Activated CD4-positive, alpha-beta T cell treated with anti-CD3 and anti-CD28 coated beads, Interleukin-2, amount 10 ng/mL, durations not matched to agents 7 days and 5 days (primary cell): ENCODE measurements around the gene APH1B. TPM values are rescaled to one million over a fixed set of nuclear protein-coding genes. Genes with fewer than 3 reads are reported as not detected.
"Not testable (repeated sequence)": the region's sequence is repeated elsewhere in the genome, so short reads cannot be mapped to it uniquely, and the experiment has no call there.

Source experiments
- CTCF ChIA-PET: fragments of 350-600 bp; sonication (Branson Sonifier 250); formaldehyde crosslinking; loops from one replicate; lab custom pipeline; 2021; ENCODE audit warnings: antibody characterized with exemption; lab: Charles Lee
- POLR2A ChIA-PET: fragments of 350-600 bp; sonication (Branson Sonifier 250); formaldehyde crosslinking; loops from one replicate; lab custom pipeline; 2021; ENCODE audit warnings: antibody characterized with exemption; lab: Charles Lee
- DNase-seq: peaks from one replicate; pipeline ENCODE4 v3.0.0-alpha.2; 2020
- H3K27ac Mint-ChIP-seq: one replicate; pipeline ENCODE4 v1.8.0; 2021; ENCODE audit warnings: mild to moderate bottlenecking, moderate library complexity, mixed read lengths
- H3K27me3 Mint-ChIP-seq: one replicate; pipeline ENCODE4 v1.8.0; 2021; ENCODE audit warnings: mixed read lengths
- H3K36me3 Mint-ChIP-seq: one replicate; pipeline ENCODE4 v1.8.0; 2021; ENCODE audit warnings: low read depth, mixed read lengths
- H3K4me1 Mint-ChIP-seq: one replicate; pipeline ENCODE4 v1.8.0; 2021; ENCODE audit warnings: mixed read lengths
- H3K4me3 Mint-ChIP-seq: one replicate; pipeline ENCODE4 v1.8.0; 2021; ENCODE audit warnings: mild to moderate bottlenecking, moderate library complexity, mixed read lengths
- H3K9me3 Mint-ChIP-seq: one replicate; pipeline ENCODE4 v1.8.0; 2021; ENCODE audit warnings: mixed read lengths
- total RNA-seq, 2 experiments: library from RNA; stranded (reverse); gene quantifications; one replicate each; pipeline ENCODE4 v1.2.3, GENCODE V29; 2021

APH1B gene
- total RNA-seq, 2 experiments from 2014 or later, result 7.3 to 9.1 TPM

DNA sequence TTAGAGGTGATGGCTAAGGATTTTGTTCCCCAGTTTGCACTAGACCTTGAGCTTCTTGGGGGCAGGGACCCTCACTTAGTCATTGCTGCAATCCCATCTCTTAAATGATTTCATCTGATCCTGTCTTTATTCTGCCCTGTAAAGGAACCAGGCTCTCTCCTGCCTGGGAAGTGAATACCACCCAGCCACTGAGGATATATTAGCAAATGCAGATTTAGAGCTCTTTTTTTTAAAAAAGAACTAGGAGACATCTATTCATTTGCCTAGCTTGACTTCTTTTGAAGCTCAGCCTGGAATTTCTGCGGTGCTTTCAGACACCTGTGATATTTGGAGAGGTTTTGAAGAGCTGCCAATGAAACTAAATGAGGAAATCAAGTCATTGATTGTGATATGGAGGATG, 62.4 kb downstream of the APH1B start:
- Mint-ChIP-seq H3K27ac (no peak overlapping the region), H3K9me3 (no peaks in the 10 kb centered on the region), H3K4me3 (no peak overlapping the region), H3K36me3 (no peaks in the 10 kb centered on the region), H3K27me3 (peaks cover 9% of the 10 kb centered on the region), H3K4me1 (no peaks in the 10 kb centered on the region)
- DNase-seq, result no peak
- POLR2A ChIA-PET, result no interaction called here
- CTCF ChIA-PET, result interaction anchor here (0.6 to 1.6 kb wide), 5 partner anchors 8 to 323 kb away, joined by 3 to 5 read pairs (median 3); no protein-coding TSS in a partner anchor

DNA sequence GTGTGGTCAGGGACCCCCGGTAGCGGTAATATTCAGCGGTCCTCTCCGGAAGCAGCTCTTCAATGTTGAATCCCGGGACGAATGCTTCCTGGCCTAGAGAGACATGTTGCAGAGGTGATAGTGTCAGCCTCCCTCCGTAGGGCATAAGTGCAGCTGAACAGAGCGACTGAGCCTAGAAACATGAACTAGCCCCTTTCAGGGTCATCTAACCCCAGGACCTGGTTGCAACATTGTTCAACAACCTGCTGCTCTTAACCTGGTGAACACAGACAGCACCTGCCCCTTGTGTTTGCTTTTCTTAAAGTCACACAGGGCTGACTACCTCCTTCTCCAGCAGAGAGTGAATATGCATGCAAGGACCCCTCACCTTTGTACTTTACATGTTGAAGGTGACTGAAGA, 62.9 kb downstream of the APH1B start:
- H3K9me3 Mint-ChIP-seq, result no peaks in the 10 kb centered on the region
- POLR2A ChIA-PET, result no interaction called here
- no peaks in the 10 kb centered on the region for H3K36me3 Mint-ChIP-seq
- DNase-seq, result no peak
- CTCF ChIA-PET, result interaction anchor here (1.1 to 1.6 kb wide), 3 partner anchors 8 to 51 kb away, joined by 3 to 5 read pairs (median 3); no protein-coding TSS in a partner anchor
- no peaks in the 10 kb centered on the region for H3K4me1 Mint-ChIP-seq
- H3K27me3 Mint-ChIP-seq, result peaks cover 10% of the 10 kb centered on the region
- H3K4me3 Mint-ChIP-seq, result no peak overlapping the region
- no peak overlapping the region for H3K27ac Mint-ChIP-seq

DNA sequence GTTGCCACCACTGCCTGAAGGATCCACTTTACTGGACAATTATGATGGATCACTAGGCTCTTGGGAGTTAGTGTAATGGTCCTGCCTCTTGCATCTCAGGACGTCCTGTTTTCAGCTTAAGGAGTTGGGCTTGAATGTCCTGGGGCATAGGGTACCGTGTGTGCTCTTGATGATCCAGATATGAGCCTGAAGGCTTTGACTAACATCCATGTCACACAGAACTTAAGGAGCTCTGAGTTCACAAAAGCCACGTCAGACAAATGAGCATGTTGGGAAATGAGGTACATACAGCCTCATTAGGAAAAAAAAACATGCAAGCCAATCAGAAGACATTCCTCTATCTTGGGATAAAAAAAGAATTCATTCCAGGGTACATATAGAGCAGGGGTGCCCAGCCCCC, 63.5 kb downstream of the APH1B start:
- Mint-ChIP-seq H3K4me1 (no peaks in the 10 kb centered on the region), H3K4me3 (no peak overlapping the region), H3K27me3 (peaks cover 10% of the 10 kb centered on the region), H3K36me3 (no peaks in the 10 kb centered on the region), H3K9me3 (no peaks in the 10 kb centered on the region), H3K27ac (no peak overlapping the region)
- DNase-seq, result no peak
- POLR2A ChIA-PET, result no interaction called here
- CTCF ChIA-PET, result interaction anchor here (1.1 to 1.2 kb wide), 2 partner anchors 17 to 52 kb away, joined by 3 read pairs; no protein-coding TSS in a partner anchor

DNA sequence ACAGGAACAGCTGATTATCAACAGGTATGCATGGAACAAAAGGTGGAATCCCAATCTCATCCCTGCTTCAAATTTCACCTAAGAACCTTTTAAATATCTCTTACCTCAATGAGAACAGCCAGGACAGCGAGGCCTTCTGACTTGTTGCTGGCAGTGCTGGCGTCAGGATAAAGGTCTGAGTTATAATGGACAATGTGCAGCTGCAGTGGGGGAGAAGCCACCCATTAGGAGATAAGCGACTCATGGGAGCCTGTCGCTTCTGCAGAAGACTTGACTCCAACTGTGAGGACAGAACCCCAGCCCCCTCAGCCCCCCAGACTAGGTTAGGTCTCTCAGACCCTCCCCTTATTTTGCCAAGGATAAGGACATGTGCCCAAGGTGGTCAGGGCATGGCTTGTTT, 64.5 kb downstream of the APH1B start:
- ChIA-PET POLR2A (no interaction called here), CTCF (no interaction called here)
- H3K4me1 Mint-ChIP-seq, result no peaks in the 10 kb centered on the region
- H3K9me3 Mint-ChIP-seq, result no peaks in the 10 kb centered on the region
- no peaks in the 10 kb centered on the region for H3K36me3 Mint-ChIP-seq
- H3K4me3 Mint-ChIP-seq, result no peak overlapping the region
- no peak overlapping the region for H3K27ac Mint-ChIP-seq
- peaks cover 10% of the 10 kb centered on the region for H3K27me3 Mint-ChIP-seq
- no peak for DNase-seq

DNA sequence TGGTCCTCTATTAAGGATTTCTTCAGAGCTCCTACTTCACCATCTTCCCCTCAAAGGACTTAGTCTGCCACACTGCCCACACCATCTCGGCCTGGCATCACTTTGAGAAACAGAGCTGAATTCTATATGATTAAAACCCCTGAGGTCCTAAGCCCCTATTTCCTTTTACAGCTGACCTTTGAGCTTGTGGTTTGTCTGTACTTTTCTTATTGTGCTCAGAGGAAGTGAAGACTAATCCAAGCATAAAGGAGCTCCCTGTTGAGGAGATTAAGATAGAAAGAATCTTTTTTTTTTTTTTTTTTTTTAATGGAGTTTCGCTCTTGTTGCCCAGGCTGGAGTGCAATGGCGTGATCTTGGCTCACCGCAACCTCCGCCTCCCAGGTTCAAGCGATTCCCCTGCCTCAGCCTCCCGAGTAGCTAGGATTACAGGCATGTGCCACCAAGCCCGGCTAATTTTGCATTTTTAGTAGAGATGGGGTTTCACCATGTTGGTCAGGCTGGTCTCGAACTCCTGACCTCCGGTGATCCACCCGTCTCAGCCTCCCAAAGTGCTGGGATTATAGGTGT, 65.7 kb downstream of the APH1B start:
- DNase-seq, H3K9me3 Mint-ChIP-seq: not testable (repeated sequence)
- CTCF ChIA-PET, result interaction anchor here (0.7 kb wide), 1 partner anchor 139 kb away, joined by 3 read pairs; no protein-coding TSS in a partner anchor

DNA sequence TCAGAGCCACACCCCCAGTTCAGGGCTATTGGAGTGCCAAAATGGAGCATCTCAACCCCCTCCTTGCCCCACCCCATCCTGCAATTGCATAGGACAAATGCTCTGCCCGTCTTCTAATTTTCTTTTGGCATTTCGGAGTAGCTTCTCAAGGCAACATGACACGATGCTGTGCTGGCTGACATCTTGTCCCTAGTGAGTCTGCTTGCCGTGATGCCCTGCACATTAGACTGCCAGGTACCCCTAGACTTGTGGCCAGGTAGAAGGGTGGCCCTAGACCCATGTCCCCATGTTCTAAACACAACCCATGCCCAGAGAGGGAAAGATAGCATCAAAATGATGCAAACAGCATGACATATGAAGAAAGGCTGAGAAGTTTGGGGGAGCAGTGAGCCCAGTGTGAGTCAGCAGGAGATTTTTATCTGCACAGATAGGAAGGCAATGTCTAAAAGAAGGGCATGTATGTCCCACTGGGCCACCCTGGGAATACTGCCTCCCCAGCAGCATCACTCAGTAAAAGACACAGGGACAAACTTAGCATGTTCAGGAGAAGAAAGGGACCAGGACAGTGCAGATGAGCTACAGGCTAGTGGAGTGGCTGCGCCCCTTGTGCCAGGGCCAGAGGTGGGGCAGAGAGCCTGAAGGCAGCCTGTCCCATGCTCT, 67.5 kb downstream of the APH1B start:
- Mint-ChIP-seq H3K36me3 (no peaks in the 10 kb centered on the region), H3K9me3 (no peaks in the 10 kb centered on the region), H3K27me3 (peaks cover 10% of the 10 kb centered on the region), H3K27ac (no peak overlapping the region), H3K4me1 (no peaks in the 10 kb centered on the region), H3K4me3 (no peak overlapping the region)
- ChIA-PET POLR2A (no interaction called here), CTCF (no interaction called here)
- no peak for DNase-seq

More for the DNA sequence above, 65.7 kb downstream of the APH1B start:
- not testable (repeated sequence) for H3K4me3 Mint-ChIP-seq, H3K36me3 Mint-ChIP-seq, H3K27ac Mint-ChIP-seq, H3K4me1 Mint-ChIP-seq, H3K27me3 Mint-ChIP-seq
- POLR2A ChIA-PET, result interaction anchor here (0.6 kb wide), 1 partner anchor 523 kb away, joined by 4 read pairs; no protein-coding TSS in a partner anchor

DNA sequence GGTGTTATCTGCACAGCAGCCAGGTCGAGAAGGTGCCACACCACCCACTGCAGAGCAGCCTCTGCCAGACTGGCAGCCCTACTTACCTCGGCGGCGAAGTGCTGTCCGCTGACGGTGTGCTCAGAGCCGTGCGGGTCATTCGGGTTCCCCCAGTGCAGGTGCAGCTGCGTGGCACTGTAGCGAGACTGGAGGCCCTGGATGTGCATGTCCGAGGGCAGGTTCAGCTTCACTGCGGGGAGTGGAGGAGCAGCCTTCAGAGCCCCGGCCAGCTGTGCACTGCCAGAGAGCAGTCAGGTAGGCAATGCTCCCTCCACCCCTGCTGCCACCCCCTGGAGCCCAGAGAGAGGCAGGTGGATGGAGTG, 68.0 kb downstream of the APH1B start:
- POLR2A ChIA-PET, result no interaction called here
- no peaks in the 10 kb centered on the region for H3K9me3 Mint-ChIP-seq
- no peaks in the 10 kb centered on the region for H3K4me1 Mint-ChIP-seq
- CTCF ChIA-PET, result no interaction called here
- H3K4me3 Mint-ChIP-seq, result no peak overlapping the region
- H3K36me3 Mint-ChIP-seq, result no peaks in the 10 kb centered on the region
- peaks cover 10% of the 10 kb centered on the region for H3K27me3 Mint-ChIP-seq
- no peak overlapping the region for H3K27ac Mint-ChIP-seq
- no peak for DNase-seq

DNA sequence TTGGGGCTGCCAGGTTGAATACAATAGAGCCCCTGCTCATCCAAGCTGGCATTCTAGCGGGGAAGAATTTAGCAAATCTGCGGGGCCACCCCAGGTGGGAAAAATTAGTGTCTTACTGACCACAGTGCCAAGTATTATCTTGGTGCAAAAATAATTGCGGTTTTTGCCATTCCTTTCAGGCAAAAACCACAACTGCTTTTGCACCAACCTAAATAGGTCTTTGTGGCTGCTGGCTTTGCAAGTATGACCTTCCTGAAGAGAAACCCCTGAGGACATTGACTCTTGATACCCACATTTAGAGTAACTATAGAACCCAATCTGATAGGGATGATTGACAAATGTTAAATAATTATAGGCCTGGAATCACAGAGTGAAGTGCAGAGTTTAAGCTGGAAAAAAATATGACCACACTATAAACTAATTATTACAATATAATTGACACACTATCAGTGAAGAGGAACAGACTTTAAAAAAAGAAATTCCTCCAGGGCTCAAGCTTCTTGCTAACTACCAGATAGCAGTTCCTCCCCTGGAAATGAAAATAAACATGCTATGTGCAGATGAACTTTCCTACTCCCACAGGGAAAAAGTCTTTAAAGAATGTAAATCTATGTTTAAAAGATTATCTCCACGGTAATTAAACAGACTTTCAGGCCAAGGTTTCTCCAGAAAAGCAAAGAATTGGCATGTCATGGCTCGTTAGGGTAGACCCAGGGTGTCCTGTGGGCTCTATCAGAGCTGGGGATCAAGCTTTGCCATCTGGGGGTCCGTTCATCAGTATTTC, 69.9 kb downstream of the APH1B start:
- CTCF ChIA-PET, result interaction anchor here (1.7 to 2.3 kb wide), 2 partner anchors 8 to 15 kb away, joined by 5 read pairs; no protein-coding TSS in a partner anchor
- POLR2A ChIA-PET, result no interaction called here
- Mint-ChIP-seq H3K27me3 (peaks cover 7% of the 10 kb centered on the region), H3K36me3 (no peaks in the 10 kb centered on the region), H3K9me3 (no peaks in the 10 kb centered on the region), H3K4me3 (no peak overlapping the region), H3K27ac (no peak overlapping the region), H3K4me1 (no peaks in the 10 kb centered on the region)
- DNase-seq, result no peak

DNA sequence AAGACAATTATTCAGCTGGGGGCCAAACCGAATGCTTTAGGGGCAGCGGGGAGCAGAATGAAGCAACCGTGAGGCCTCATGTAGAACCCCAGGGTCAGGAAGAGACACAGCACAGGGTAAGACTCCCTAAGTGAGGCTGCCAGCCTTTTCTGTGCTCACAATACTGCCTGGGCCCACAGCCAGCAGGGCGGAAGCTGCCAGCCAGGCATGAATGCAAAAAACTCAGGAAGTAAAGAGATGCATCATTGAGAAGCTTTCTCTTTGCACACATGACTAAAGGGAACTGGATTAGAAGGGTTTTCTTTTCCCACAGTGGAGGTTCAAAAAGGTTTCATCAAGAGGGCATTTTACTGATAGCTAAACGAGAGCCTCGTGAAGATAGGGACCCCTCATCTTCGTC, 71.0 kb downstream of the APH1B start:
- ChIA-PET CTCF (interaction anchor here (1.2 to 2.3 kb wide), 3 partner anchors 9 to 17 kb away, joined by 3 to 5 read pairs (median 5); no protein-coding TSS in a partner anchor), POLR2A (no interaction called here)
- H3K27ac Mint-ChIP-seq, result no peak overlapping the region
- DNase-seq, result no peak
- no peaks in the 10 kb centered on the region for H3K4me1 Mint-ChIP-seq
- no peaks in the 10 kb centered on the region for H3K36me3 Mint-ChIP-seq
- H3K4me3 Mint-ChIP-seq, result no peak overlapping the region
- peaks cover 7% of the 10 kb centered on the region for H3K27me3 Mint-ChIP-seq
- no peaks in the 10 kb centered on the region for H3K9me3 Mint-ChIP-seq

DNA sequence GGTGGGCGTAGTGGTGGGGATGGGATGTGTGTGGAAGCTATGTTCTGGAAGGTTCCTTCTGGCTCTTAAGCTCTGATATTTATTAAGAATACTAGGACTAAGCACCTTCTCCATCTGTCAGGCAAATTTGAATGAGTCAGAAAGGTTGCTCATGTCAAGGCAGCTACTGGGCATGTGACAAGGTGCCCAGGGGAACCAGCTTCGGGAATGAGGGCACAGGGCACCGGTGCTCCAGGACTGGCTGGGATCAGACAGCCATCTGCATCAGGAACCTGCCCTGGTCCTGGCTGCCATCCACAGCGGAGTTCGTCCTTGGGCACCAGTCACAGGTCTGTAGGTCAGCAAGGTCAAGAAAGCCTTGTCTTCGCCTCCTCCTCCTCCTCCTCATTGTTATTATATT, 71.8 kb downstream of the APH1B start:
- Mint-ChIP-seq H3K27ac (no peak overlapping the region), H3K9me3 (no peaks in the 10 kb centered on the region), H3K4me1 (no peaks in the 10 kb centered on the region), H3K36me3 (no peaks in the 10 kb centered on the region), H3K4me3 (no peak overlapping the region), H3K27me3 (peaks cover 4% of the 10 kb centered on the region)
- CTCF ChIA-PET, result interaction anchor here (0.9 to 2.3 kb wide), 4 partner anchors 10 to 261 kb away, joined by 3 to 5 read pairs (median 4); no protein-coding TSS in a partner anchor
- DNase-seq, result no peak
- POLR2A ChIA-PET, result no interaction called here

DNA sequence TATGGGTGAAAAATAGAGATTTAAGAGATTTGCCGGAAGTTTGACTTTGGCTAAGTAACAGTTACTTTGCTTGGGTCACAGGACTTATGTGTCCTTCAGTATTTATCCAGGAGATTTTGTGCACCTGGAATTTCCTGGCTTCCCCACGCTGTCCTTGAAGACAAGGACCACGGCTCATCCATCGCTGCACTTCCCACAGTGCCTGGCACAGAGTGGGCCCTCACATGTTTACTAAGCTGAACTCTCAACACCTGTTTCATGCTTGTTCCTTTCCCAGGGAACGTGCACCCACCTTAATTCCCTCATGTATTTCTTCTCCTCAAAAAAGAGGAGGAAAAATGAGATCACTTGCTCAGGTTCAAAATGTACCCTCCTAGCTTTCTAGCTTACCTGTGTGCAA, 72.2 kb downstream of the APH1B start:
- Mint-ChIP-seq H3K9me3 (no peaks in the 10 kb centered on the region), H3K36me3 (no peaks in the 10 kb centered on the region), H3K4me1 (no peaks in the 10 kb centered on the region), H3K27me3 (peaks cover 2% of the 10 kb centered on the region), H3K4me3 (no peak overlapping the region), H3K27ac (no peak overlapping the region)
- DNase-seq, result no peak
- CTCF ChIA-PET, result interaction anchor here (0.9 to 2.3 kb wide), 4 partner anchors 10 to 261 kb away, joined by 3 to 5 read pairs (median 3); no protein-coding TSS in a partner anchor
- POLR2A ChIA-PET, result no interaction called here

DNA sequence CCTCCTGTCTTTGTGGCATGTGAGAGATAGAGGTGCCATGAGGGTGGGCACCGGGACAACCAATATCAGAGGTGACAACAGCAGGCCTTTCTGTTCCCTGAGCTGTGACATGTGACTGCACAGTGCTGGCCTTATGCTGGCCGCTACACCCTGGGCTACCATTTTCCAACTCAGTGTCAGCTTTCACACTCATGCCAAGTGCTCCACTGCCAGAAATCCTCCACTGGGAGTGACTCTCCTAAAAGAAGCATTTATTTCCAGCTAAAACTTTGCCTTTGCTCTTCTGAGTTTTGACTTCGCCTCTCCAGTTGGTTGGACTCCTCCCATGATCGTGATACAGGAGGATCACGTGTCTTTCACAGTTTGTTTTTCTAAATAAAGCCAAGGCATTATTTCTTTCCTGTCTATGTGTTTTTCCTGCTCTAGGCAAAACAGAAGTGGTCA, 72.8 kb downstream of the APH1B start:
- no peaks in the 10 kb centered on the region for H3K9me3 Mint-ChIP-seq
- POLR2A ChIA-PET, result no interaction called here
- CTCF ChIA-PET, result interaction anchor here (0.9 kb wide), 1 partner anchor 12 kb away, joined by 3 read pairs; no protein-coding TSS in a partner anchor
- H3K27ac Mint-ChIP-seq, result no peak overlapping the region
- H3K4me3 Mint-ChIP-seq, result no peak overlapping the region
- H3K27me3 Mint-ChIP-seq, result no peaks in the 10 kb centered on the region
- DNase-seq, result no peak
- H3K36me3 Mint-ChIP-seq, result no peaks in the 10 kb centered on the region
- no peaks in the 10 kb centered on the region for H3K4me1 Mint-ChIP-seq

DNA sequence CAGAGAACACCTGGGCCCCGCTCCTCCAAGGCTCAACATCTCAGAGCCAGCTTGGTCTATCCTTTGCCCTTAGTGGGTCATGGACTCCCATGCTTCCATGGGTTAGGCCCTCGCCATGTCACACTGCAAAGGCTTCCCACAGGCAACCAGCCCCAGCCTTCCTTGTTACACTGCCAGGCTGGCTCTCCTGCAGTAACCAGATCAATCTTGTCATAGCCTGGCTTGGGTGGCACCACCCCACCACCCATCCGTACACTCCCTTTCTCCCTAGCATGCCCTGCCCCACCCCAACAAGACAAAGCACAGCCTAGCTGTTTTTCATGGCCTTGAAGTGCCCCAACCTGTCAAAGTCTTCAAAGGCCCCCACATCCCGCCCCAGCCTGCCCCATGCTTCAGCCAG, 73.8 kb downstream of the APH1B start:
- POLR2A ChIA-PET, result no interaction called here
- H3K4me1 Mint-ChIP-seq, result no peaks in the 10 kb centered on the region
- H3K9me3 Mint-ChIP-seq, result no peaks in the 10 kb centered on the region
- no peak for DNase-seq
- H3K4me3 Mint-ChIP-seq, result no peak overlapping the region
- H3K36me3 Mint-ChIP-seq, result no peaks in the 10 kb centered on the region
- no peaks in the 10 kb centered on the region for H3K27me3 Mint-ChIP-seq
- H3K27ac Mint-ChIP-seq, result no peak overlapping the region
- CTCF ChIA-PET, result no interaction called here
